ENCODE results near the gene RAB40AL.

GRCh38 chrX:102950908-102951866, 14.1 kb downstream of the RAB40AL start:
- TF ChIP-seq CTCF (IDR thresholded peaks at IDR 0.05) (peak in 2 of 3 experiments; percentile 41 to 59), POLR2A (IDR thresholded peaks at IDR 0.05) (no peak)

Data from testis (tissue), 2 donors.